Gastrocnemius medialis (tissue), 4 donors: ENCODE data around the gene F13A1. TPM values are rescaled to one million over a fixed set of nuclear protein-coding genes. Genes with fewer than 3 reads are reported as not detected.

ENCODE experiments used
- ATAC-seq, 2 donors: fragments of 150-250 bp; one replicate each; pipeline ENCODE4 v1.9.1; 2016
- DNase-seq, 2 donors: peaks; one replicate each; pipeline ENCODE4 v3.0.0-alpha.2; 2019
- H3K27ac ChIP-seq, 4 donors: fragments of 200-600 bp; sonication (generic); 1 replicate in 1 of 4; 2 replicates in 3 of 4; pipeline ENCODE4 v1.5.1; 2016 to 2018; ENCODE audit warnings: mild to moderate bottlenecking in 2 of 4, moderate library complexity in 1 of 4
- H3K27me3 ChIP-seq, 3 donors: fragments of 200-600 bp; sonication (generic) in 2 of 3; 1 replicate in 1 of 3; 2 replicates in 2 of 3; pipeline versions ENCODE4 v1.5.1 to v1.6.0; 2016 to 2019; ENCODE audit warnings: mild to moderate bottlenecking in 1 of 3, moderate library complexity in 1 of 3
- H3K36me3 ChIP-seq, 2 donors: fragments of 200-600 bp; sonication (generic) in 1 of 2; one replicate each; pipeline ENCODE4 v1.5.1; 2017 to 2018
- H3K4me1 ChIP-seq, 2 donors: fragments of 200-600 bp; sonication (generic) in 1 of 2; one replicate each; pipeline ENCODE4 v1.5.1; 2016 to 2017; ENCODE audit warnings: mild to moderate bottlenecking in 2 of 2
- H3K4me3 ChIP-seq, 4 donors: fragments of 200-600 bp; sonication (generic) in 3 of 4; 1 replicate in 1 of 4; 2 replicates in 3 of 4; pipeline ENCODE4 v1.5.1; 2016 to 2019; ENCODE audit warnings: mild to moderate bottlenecking in 2 of 4
- H3K9me3 ChIP-seq, 3 donors: fragments of 200-600 bp; sonication (generic) in 2 of 3; 1 replicate in 1 of 3; 2 replicates in 2 of 3; pipeline ENCODE4 v1.5.1; 2016 to 2019
- CTCF ChIP-seq, 5 experiments: fragments of 450-650 bp in 3 of 5; fragments of 200-600 bp in 2 of 5; sonication (generic) in 2 of 5; IDR thresholded peaks in 4 of 5; conservative IDR thresholded peaks in 1 of 5; 1 replicate in 4 of 5; 2 replicates in 1 of 5; pipeline ENCODE4 v1.5.1; 2016 to 2019; ENCODE audit warnings: antibody characterized with exemption in 5 of 5, mild to moderate bottlenecking in 3 of 5, moderate library complexity in 3 of 5
- POLR2A ChIP-seq, 2 donors: fragments of 450-650 bp; IDR thresholded peaks; one replicate each; pipeline ENCODE4 v1.6.1; 2017; ENCODE audit warnings: antibody characterized with exemption in 2 of 2, mild to moderate bottlenecking in 2 of 2, moderate library complexity in 2 of 2
- in situ Hi-C, 4 donors: fragments of 200-750 bp; cut with MboI; loops; one replicate each; pipeline versions ENCODE4 v1.15.0 to v1.8.0; 2017; ENCODE audit warnings: low sequenced_read_pairs in 4 of 4
- intact Hi-C: fragments of 100-400 bp; cut with DNase I; formaldehyde crosslinking; loops from one replicate; pipeline ENCODE4 v1.15.1; 2023; ENCODE audit warnings: low total_unique reads
- total RNA-seq, 4 donors: library from RNA; depleted of rRNA; stranded (reverse); fragments of >200 nt; gene quantifications; one replicate each; pipeline versions ENCODE4 v1.1.0 to v1.2.3, GENCODE V29; 2016

Gene F13A1
- total RNA-seq, 4 donors from 2014 or later = 19.9 to 61.1 (median 33.9) TPM

GRCh38 chr6:6235786-6236185 lies 84.7 kb downstream of the F13A1 start:
- Histone ChIP-seq H3K36me3 (no peaks in the 10 kb centered on the region), H3K27me3 (no peaks in the 10 kb centered on the region), H3K27ac (no peak overlapping the region), H3K9me3 (no peaks in the 10 kb centered on the region), H3K4me1 (no peaks in the 10 kb centered on the region), H3K4me3 (no peak overlapping the region)
- in situ Hi-C loops (no loop called here), intact Hi-C loops (no loop called here)
- DNase-seq (no peak), ATAC-seq (no peak)
- TF ChIP-seq POLR2A (IDR thresholded peaks at IDR 0.05) = no peak
- no peak for TF ChIP-seq CTCF (IDR thresholded peaks at IDR 0.05 in 4 of 5, conservative IDR thresholded peaks at IDR 0.05 in 1 of 5)

GRCh38 chr6:6234963-6235362 lies 85.5 kb downstream of the F13A1 start:
- TF ChIP-seq POLR2A (IDR thresholded peaks at IDR 0.05) (no peak), CTCF (IDR thresholded peaks at IDR 0.05 in 4 of 5, conservative IDR thresholded peaks at IDR 0.05 in 1 of 5) (no peak)
- Histone ChIP-seq H3K27me3 (no peaks in the 10 kb centered on the region), H3K4me1 (no peaks in the 10 kb centered on the region), H3K9me3 (no peaks in the 10 kb centered on the region), H3K4me3 (no peak overlapping the region), H3K36me3 (no peaks in the 10 kb centered on the region), H3K27ac (no peak overlapping the region)
- intact Hi-C loops = no loop called here
- ATAC-seq (no peak), DNase-seq (no peak)
- in situ Hi-C loops = no loop called here

GRCh38 chr6:6230286-6230685 lies 90.2 kb downstream of the F13A1 start:
- Histone ChIP-seq H3K9me3 (no peaks in the 10 kb centered on the region), H3K4me3 (no peak overlapping the region), H3K27ac (no peak overlapping the region), H3K27me3 (no peaks in the 10 kb centered on the region), H3K4me1 (no peaks in the 10 kb centered on the region), H3K36me3 (no peaks in the 10 kb centered on the region)
- ATAC-seq (no peak), DNase-seq (no peak)
- in situ Hi-C loops (no loop called here), intact Hi-C loops (no loop called here)
- TF ChIP-seq POLR2A (IDR thresholded peaks at IDR 0.05) (no peak), CTCF (IDR thresholded peaks at IDR 0.05 in 4 of 5, conservative IDR thresholded peaks at IDR 0.05 in 1 of 5) (no peak)

GRCh38 chr6:6227896-6228295 lies 92.6 kb downstream of the F13A1 start:
- H3K9me3 ChIP-seq = no peaks in the 10 kb centered on the region
- H3K36me3 ChIP-seq = no peaks in the 10 kb centered on the region
- TF ChIP-seq CTCF (IDR thresholded peaks at IDR 0.05 in 4 of 5, conservative IDR thresholded peaks at IDR 0.05 in 1 of 5) (no peak), POLR2A (IDR thresholded peaks at IDR 0.05) (no peak)
- H3K4me1 ChIP-seq = no peaks in the 10 kb centered on the region
- no peaks in the 10 kb centered on the region for H3K27me3 ChIP-seq
- H3K4me3 ChIP-seq = no peak overlapping the region
- in situ Hi-C loops (no loop called here), intact Hi-C loops (no loop called here)
- no peak for ATAC-seq
- DNase-seq = no peak
- no peak overlapping the region for H3K27ac ChIP-seq

GRCh38 chr6:6225885-6226529 lies 94.5 kb downstream of the F13A1 start:
- intact Hi-C loops = no loop called here
- ATAC-seq (no peak), DNase-seq (no peak)
- no peak overlapping the region for H3K4me3 ChIP-seq
- H3K9me3 ChIP-seq = no peaks in the 10 kb centered on the region
- TF ChIP-seq POLR2A (IDR thresholded peaks at IDR 0.05) (no peak), CTCF (IDR thresholded peaks at IDR 0.05 in 4 of 5, conservative IDR thresholded peaks at IDR 0.05 in 1 of 5) (no peak)
- H3K36me3 ChIP-seq = no peaks in the 10 kb centered on the region
- no peak overlapping the region for H3K27ac ChIP-seq
- in situ Hi-C loops = no loop called here
- H3K4me1 ChIP-seq = no peaks in the 10 kb centered on the region
- no peaks in the 10 kb centered on the region for H3K27me3 ChIP-seq
